ENCODE results near the gene SNX5.

The SNX5 gene

DNA sequence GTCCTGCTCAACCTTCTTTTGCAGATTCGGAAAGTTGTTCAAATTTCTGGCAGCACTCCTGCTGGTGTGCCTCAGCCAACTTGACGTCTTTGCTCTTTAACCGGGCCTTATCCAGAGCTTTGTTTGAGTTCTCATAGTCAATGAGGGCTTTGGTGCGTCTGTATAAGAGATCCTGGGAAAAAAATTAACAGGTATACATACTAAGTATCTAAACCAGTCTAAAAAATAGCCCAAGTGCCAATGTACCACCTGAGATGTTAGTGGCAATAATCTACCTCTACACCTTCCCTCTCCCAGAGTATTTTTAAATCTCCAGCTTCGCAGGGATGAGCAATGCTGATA lies 21.1 kb downstream of the SNX5 start:
- Histone ChIP-seq H3K4me3 (ENCODE audit: low read length) (no peak overlapping the region), H3K9ac (ENCODE audit: low read depth, low read length) (no peak overlapping the region), H3K9me3 (ENCODE audit: insufficient read depth, low read depth, low read length) (no peaks in the 10 kb centered on the region), H3K36me3 (ENCODE audit: insufficient read depth, low read length) (peaks cover 98% of the 10 kb centered on the region), H3K4me1 (ENCODE audit: insufficient read depth, low read length) (no peaks in the 10 kb centered on the region), H3K27me3 (ENCODE audit: insufficient read depth, low read length) (no peaks in the 10 kb centered on the region), H3K27ac (ENCODE audit: low read depth, low read length) (no peak overlapping the region)
- 96% methylated on average over 5 of the region's 5 CpGs for WGBS

DNA sequence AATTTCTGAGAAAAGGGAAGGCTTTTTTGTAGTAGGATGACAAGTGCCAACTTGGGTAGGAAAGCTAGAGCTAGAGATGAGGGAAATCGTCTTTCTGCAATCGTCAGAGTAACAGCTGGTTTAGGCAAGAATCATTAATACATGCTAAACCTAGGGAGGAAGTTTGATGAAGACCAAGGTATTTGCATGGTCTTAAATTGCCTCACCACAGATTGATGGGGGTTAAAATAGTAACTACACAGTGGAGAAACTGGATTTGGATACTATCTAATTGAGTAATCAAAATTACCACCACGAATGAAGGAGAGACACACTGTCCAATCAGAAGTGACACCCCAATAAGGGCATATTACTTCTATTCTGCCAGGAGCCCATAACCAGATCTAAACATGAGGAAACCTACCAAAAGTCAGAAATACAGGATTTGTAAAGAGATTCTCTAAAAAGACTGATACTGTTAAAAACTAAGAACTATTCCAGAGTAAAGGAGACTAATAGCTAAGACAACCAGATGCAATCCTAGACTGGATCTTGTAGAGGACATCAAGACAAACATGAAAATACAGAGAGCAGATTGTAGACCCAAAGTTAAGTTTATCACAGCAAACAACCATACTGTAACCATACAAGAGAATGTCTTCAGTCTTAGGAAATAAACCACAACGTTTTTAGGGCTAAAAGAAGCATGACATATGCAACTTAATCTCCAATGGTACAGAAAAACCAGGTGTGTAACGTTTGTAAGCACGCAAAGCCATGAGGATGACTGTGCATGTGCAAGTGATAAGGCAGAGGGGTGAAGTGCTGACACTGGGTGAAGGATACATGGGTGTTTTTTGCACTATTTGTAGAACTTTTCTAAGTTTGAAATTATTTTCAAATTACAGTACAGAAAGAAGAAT lies 21.8 kb downstream of the SNX5 start:
- Histone ChIP-seq H3K27me3 (ENCODE audit: insufficient read depth, low read length) (no peaks in the 10 kb centered on the region), H3K4me1 (ENCODE audit: insufficient read depth, low read length) (no peaks in the 10 kb centered on the region), H3K27ac (ENCODE audit: low read depth, low read length) (no peak overlapping the region), H3K9ac (ENCODE audit: low read depth, low read length) (no peak overlapping the region), H3K36me3 (ENCODE audit: insufficient read depth, low read length) (peaks cover 99% of the 10 kb centered on the region), H3K9me3 (ENCODE audit: insufficient read depth, low read depth, low read length) (no peaks in the 10 kb centered on the region), H3K4me3 (ENCODE audit: low read length) (no peak overlapping the region)
- WGBS = 93% methylated on average over 6 of the region's 6 CpGs

DNA sequence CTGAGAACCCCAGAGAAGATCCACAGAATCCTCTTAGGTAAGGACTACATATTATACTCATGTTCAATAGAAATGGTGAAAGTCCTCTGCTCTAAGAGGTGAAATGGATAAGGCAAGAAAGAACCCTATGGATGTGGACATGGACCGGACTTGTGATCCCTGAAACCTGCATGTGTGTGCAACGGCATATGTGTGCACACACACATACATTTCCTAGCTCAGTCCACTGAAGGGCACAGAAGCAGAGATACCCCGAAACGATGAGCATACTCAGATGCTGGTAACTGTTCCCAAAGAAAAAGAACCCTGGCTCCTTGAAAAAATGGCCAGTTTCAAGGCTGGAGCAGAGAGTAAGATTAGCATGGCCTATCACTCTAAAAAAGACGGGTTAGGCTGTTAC lies 22.6 kb downstream of the SNX5 start:
- H3K36me3 ChIP-seq (ENCODE audit: insufficient read depth, low read length) = peaks cover 99% of the 10 kb centered on the region
- WGBS = 97% methylated on average over 5 of the region's 5 CpGs
- no peak overlapping the region for H3K4me3 ChIP-seq (ENCODE audit: low read length)
- H3K9me3 ChIP-seq (ENCODE audit: insufficient read depth, low read depth, low read length) = no peaks in the 10 kb centered on the region
- no peak overlapping the region for H3K27ac ChIP-seq (ENCODE audit: low read depth, low read length)
- H3K9ac ChIP-seq (ENCODE audit: low read depth, low read length) = no peak overlapping the region
- no peaks in the 10 kb centered on the region for H3K27me3 ChIP-seq (ENCODE audit: insufficient read depth, low read length)
- H3K4me1 ChIP-seq (ENCODE audit: insufficient read depth, low read length) = no peaks in the 10 kb centered on the region

DNA sequence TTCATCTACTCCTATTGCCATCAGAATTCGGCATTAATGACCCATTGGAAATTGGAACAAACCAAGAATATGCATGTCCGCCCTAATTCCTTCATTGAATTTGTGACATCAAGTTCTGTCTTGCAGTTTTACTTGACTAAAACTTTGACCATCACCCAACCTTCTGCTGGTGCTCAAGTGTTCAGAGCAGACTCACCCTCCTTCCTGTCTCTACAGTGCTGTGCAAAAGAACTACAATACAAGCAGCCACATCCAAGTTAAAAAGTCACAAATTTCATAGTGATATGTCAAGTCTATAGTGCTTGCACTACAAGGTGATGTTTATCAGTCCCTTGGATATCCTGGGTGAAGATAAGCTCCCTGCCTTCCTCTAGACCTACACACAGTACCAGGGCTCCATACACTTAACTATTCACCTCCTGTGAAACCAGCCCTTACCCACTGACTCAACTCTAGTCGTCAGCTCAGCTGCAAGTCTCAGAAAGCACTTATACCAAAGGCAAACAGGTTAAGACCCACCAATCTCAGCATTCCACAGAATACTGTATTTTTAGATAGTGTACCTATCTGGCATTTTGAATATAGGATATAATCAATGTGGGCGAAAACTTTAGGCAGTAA lies 23.6 kb downstream of the SNX5 start:
- Histone ChIP-seq H3K4me1 (ENCODE audit: insufficient read depth, low read length) (0 out of 2 replicates have a peak, but pooled peaks cover 3% of the 10 kb centered on the region), H3K27ac (ENCODE audit: low read depth, low read length) (no peak overlapping the region)
- 94% methylated on average over 3 of the region's 4 CpGs for WGBS

DNA sequence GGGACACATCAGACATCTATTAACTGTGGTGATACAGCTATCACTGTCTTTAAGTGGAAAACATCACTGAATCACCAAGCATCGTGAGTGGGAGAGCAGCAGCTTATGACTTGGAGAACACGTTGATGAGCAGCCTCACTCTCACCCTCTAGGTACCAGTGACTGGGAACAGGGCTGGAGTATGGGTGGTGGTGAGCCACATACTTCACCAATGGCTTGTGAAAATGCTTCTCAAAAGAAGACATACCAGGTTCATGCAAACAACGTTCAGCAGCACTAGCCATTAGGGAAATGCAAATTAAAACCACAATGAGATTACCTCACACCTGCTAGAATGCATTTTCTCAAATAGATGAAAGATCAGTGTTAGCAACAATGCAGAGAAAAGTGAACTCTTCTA lies 25.3 kb downstream of the SNX5 start:
- peaks cover 81% of the 10 kb centered on the region for H3K36me3 ChIP-seq (ENCODE audit: insufficient read depth, low read length)
- no peaks in the 10 kb centered on the region for H3K27me3 ChIP-seq (ENCODE audit: insufficient read depth, low read length)
- no peak overlapping the region for H3K27ac ChIP-seq (ENCODE audit: low read depth, low read length)
- no peak overlapping the region for H3K9ac ChIP-seq (ENCODE audit: low read depth, low read length)
- peaks cover 17% of the 10 kb centered on the region for H3K4me1 ChIP-seq (ENCODE audit: insufficient read depth, low read length)
- 84% methylated on average over 3 of the region's 3 CpGs for WGBS
- no peak overlapping the region for H3K4me3 ChIP-seq (ENCODE audit: low read length)
- no peaks in the 10 kb centered on the region for H3K9me3 ChIP-seq (ENCODE audit: insufficient read depth, low read depth, low read length)

More for the DNA sequence above, 23.6 kb downstream of the SNX5 start:
- Histone ChIP-seq H3K9me3 (ENCODE audit: insufficient read depth, low read depth, low read length) (no peaks in the 10 kb centered on the region), H3K9ac (ENCODE audit: low read depth, low read length) (no peak overlapping the region), H3K36me3 (ENCODE audit: insufficient read depth, low read length) (peaks cover 97% of the 10 kb centered on the region), H3K4me3 (ENCODE audit: low read length) (no peak overlapping the region), H3K27me3 (ENCODE audit: insufficient read depth, low read length) (no peaks in the 10 kb centered on the region)

DNA sequence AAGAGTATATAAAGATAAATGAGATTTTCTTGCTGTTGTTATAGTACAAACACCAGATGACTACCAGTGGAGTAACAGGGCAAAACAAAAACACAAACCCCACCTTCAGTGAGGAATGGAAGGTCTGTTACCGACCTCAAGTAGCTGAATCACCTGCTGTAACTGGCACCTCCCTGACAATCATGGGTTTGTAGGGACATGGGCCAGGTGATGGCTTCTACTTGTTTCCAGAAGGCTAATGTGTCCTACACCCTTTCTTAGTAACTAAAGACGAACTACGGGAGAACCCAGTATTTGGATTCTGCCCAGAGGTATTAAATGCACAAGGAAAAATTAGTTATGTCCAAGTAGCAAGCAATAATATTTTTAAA lies 26.8 kb downstream of the SNX5 start:
- 98% methylated on average over 3 of the region's 3 CpGs for WGBS
- Histone ChIP-seq H3K9ac (ENCODE audit: low read depth, low read length) (no peak overlapping the region), H3K4me3 (ENCODE audit: low read length) (no peak overlapping the region), H3K27me3 (ENCODE audit: insufficient read depth, low read length) (no peaks in the 10 kb centered on the region), H3K4me1 (ENCODE audit: insufficient read depth, low read length) (peaks cover 24% of the 10 kb centered on the region), H3K27ac (ENCODE audit: low read depth, low read length) (no peak overlapping the region), H3K9me3 (ENCODE audit: insufficient read depth, low read depth, low read length) (no peaks in the 10 kb centered on the region), H3K36me3 (ENCODE audit: insufficient read depth, low read length) (peaks cover 66% of the 10 kb centered on the region)

DNA sequence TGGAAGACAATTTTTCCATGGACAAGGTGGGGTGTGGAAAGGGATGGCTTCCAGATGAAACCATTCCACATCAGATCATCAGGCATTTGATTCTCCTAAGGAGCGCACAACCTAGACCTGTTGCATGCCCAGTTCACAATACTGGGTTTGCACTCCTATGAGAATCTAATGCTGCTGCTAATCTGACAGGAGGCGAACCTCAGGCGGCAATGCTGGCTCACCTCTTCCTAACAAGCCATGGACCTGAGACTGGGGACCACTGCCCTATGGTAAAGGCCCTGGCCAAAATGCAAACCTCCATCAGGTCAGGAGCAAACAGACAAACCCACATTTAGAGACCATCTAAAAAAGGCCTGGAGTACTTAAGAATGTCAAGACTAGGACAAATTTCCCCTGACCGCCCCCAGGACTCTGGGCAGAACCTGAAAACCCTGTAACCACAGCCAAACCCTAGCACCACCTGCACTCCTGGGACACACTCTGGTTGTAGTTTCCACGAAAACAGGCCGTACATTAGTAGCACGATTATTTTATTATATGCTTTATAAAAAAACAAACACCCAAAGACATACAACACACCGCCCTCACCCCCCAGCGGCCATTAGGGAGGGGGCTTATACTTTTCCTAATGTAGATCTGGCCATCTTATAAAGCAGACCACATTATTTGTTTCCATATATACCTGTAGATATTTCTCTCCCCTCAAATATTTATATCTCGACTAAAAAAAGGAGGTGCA lies 27.3 kb downstream of the SNX5 start:
- no peaks in the 10 kb centered on the region for H3K27me3 ChIP-seq (ENCODE audit: insufficient read depth, low read length)
- WGBS = 91% methylated on average over 9 of the region's 10 CpGs
- peaks cover 60% of the 10 kb centered on the region for H3K36me3 ChIP-seq (ENCODE audit: insufficient read depth, low read length)
- peaks cover 30% of the 10 kb centered on the region for H3K4me1 ChIP-seq (ENCODE audit: insufficient read depth, low read length)
- H3K27ac ChIP-seq (ENCODE audit: low read depth, low read length) = no peak overlapping the region; the same call in 1 of the 2 replicates
- no peak overlapping the region for H3K9ac ChIP-seq (ENCODE audit: low read depth, low read length)
- no peaks in the 10 kb centered on the region for H3K9me3 ChIP-seq (ENCODE audit: insufficient read depth, low read depth, low read length)
- H3K4me3 ChIP-seq (ENCODE audit: low read length) = no peak overlapping the region

DNA sequence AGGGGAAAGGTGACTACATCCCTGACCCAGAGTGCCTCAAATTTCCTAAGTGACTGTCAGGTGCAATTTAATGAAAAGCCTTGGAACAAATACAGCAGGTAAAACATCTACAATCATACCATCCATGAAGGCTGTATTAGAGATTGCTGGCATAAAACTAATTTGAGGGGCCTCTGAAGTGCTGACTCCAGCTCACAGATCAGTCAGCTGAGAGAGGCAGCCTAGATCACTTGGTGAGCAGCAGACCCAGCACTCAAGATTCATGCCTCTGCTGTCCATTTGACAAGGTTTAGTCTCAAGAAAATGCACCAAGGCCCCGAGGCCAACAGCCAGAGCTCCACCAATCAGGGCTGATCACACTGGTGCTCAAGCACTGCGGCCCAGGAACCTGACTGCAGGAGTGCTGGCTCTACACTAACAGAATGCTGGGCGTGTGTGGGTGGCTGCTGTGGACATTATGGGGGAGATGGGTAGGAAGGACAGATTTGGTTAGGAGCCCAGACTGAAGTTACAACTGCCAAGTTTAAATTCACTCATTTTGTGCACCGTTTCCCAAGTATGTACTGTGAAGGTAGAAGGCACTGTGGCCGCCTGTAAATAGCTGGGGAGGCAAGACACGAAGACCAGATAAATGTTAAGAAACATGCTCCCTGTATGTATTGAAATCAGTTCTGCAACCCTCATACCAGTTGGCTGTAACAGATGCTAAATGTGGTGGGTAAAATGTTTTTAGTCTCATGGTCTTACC lies 28.2 kb downstream of the SNX5 start:
- H3K4me3 ChIP-seq (ENCODE audit: low read length) = no peak overlapping the region
- peaks cover 33% of the 10 kb centered on the region for H3K4me1 ChIP-seq (ENCODE audit: insufficient read depth, low read length)
- peaks cover 51% of the 10 kb centered on the region for H3K36me3 ChIP-seq (ENCODE audit: insufficient read depth, low read length)
- no peaks in the 10 kb centered on the region for H3K27me3 ChIP-seq (ENCODE audit: insufficient read depth, low read length)
- H3K9me3 ChIP-seq (ENCODE audit: insufficient read depth, low read depth, low read length) = no peaks in the 10 kb centered on the region
- H3K27ac ChIP-seq (ENCODE audit: low read depth, low read length) = peak overlapping the region; percentile 51; the same call in 1 of the 2 replicates
- H3K9ac ChIP-seq (ENCODE audit: low read depth, low read length) = no peak overlapping the region
- WGBS = 63% methylated on average over 6 of the region's 6 CpGs

DNA sequence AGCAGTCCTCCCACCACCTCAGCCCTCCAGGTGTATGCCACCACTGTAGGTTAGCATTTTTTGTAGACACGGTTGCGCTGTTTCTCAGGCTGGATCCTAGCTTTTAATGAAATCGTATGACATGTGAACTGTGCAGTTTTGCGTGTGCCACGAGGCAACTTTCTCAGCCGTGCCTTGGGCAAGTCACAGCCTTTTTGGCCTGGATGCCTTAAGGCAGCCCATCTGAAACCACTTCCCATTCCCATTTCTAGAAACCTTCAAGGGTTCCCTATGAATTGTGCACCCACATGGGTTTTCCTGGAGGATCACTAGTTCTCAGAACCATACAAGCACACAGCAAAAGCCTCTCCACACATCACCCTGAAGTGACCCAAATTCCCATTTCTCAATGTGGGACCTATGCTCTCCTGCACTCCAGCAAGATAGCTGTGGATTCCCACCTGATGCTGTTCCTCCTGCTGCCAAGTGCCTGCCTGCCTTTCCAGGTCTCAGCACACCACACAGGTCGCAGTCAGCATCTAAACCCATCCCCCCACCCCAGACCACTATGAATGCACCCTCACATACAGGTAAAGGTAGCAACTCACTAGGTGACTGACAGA lies 28.9 kb downstream of the SNX5 start:
- WGBS = 80% methylated on average over 7 of the region's 7 CpGs
- Histone ChIP-seq H3K36me3 (ENCODE audit: insufficient read depth, low read length) (peaks cover 45% of the 10 kb centered on the region), H3K27ac (ENCODE audit: low read depth, low read length) (peak overlapping the region; percentile 73), H3K27me3 (ENCODE audit: insufficient read depth, low read length) (no peaks in the 10 kb centered on the region), H3K9me3 (ENCODE audit: insufficient read depth, low read depth, low read length) (no peaks in the 10 kb centered on the region), H3K4me1 (ENCODE audit: insufficient read depth, low read length) (peaks cover 35% of the 10 kb centered on the region), H3K4me3 (ENCODE audit: low read length) (no peak overlapping the region), H3K9ac (ENCODE audit: low read depth, low read length) (0 out of 2 replicates have a peak overlapping the region, but pooled peaks have one; percentile 1)

DNA sequence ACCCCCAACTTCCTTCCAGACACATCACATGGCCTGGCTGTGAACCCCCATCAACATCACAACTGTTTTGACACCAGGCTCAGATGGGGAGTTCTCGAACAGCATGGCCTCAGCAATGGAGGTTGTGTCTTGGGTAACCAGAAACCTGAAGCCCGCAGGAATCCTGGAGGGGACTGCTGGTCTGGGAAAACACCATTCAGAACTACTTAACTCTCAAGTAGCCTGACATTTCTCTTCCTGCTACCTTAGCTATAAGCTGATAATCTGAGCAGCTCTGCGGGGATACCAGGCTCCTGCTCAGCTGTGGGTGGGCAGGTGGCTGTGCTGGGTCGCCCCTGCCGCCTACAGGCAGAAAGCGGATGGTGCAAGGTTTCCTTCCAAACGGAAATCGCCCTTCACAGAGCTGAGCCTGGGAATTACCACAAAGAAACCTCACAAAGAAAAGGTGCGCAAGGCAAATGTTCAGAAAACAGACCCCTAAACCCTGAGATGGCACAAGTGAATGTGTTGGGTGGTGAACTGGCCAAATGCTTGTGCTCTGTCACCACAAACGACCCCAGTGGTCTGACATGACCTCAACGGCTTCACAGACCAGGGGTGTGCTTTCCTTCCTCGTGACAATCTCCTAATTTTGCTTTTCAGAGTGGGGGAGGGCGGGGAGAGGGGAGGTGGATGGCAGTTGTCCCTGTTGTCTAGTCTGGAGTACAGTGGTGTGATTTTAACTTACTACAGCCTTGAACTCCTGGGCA lies 29.5 kb downstream of the SNX5 start:
- Histone ChIP-seq H3K9ac (ENCODE audit: low read depth, low read length) (peak overlapping the region; percentile 35; the same call in 1 of the 2 replicates), H3K4me1 (ENCODE audit: insufficient read depth, low read length) (peaks cover 42% of the 10 kb centered on the region), H3K4me3 (ENCODE audit: low read length) (no peak overlapping the region), H3K36me3 (ENCODE audit: insufficient read depth, low read length) (peaks cover 39% of the 10 kb centered on the region), H3K27me3 (ENCODE audit: insufficient read depth, low read length) (no peaks in the 10 kb centered on the region), H3K27ac (ENCODE audit: low read depth, low read length) (peak overlapping the region; percentile 73), H3K9me3 (ENCODE audit: insufficient read depth, low read depth, low read length) (no peaks in the 10 kb centered on the region)
- 35% methylated on average over 13 of the region's 13 CpGs for WGBS

Measured in HUES64 (cell line).